IPS DF 6.9 (cell line): ENCODE data around the gene PUS10.

ENCODE experiments used
- DNase-seq: peaks from one replicate; pipeline ENCODE4 v3.0.0-alpha.2; 2013; ENCODE audit warnings: low read depth, low spot score
- H3K27ac ChIP-seq: one replicate; pipeline ENCODE4 v1.5.1; 2013; ENCODE audit warnings: low read length, control low read depth
- H3K27me3 ChIP-seq: 2 replicates; pipeline ENCODE4 v1.6.1; 2013; ENCODE audit warnings: mild to moderate bottlenecking, low read length; ENCODE audit not compliant: control insufficient read depth, insufficient read depth
- H3K36me3 ChIP-seq: 2 replicates; pipeline ENCODE4 v1.6.1; 2013; ENCODE audit warnings: low read length; ENCODE audit not compliant: control insufficient read depth, insufficient read depth
- H3K4me1 ChIP-seq: 2 replicates; pipeline ENCODE4 v1.6.1; 2013; ENCODE audit warnings: low read length; ENCODE audit not compliant: control insufficient read depth, insufficient read depth
- H3K4me3 ChIP-seq: 2 replicates; pipeline ENCODE4 v1.5.1; 2013; ENCODE audit warnings: mild to moderate bottlenecking, low read length
- H3K9me3 ChIP-seq: 2 replicates; pipeline ENCODE4 v1.6.1; 2013; ENCODE audit warnings: low read length, inconsistent platforms; ENCODE audit not compliant: control insufficient read depth, insufficient read depth
- WGBS: extraction: QIAGEN DNeasy Blood & Tissue Kit; methylation state at CpG from one replicate; pipeline ENCODE4 v1.1.7; 2013; ENCODE audit warnings: mixed read lengths, missing lambda C conversion rate; ENCODE audit not compliant: insufficient read length, insufficient coverage; 5-methylcytosine and 5-hydroxymethylcytosine counted together

PUS10 gene, protein sequence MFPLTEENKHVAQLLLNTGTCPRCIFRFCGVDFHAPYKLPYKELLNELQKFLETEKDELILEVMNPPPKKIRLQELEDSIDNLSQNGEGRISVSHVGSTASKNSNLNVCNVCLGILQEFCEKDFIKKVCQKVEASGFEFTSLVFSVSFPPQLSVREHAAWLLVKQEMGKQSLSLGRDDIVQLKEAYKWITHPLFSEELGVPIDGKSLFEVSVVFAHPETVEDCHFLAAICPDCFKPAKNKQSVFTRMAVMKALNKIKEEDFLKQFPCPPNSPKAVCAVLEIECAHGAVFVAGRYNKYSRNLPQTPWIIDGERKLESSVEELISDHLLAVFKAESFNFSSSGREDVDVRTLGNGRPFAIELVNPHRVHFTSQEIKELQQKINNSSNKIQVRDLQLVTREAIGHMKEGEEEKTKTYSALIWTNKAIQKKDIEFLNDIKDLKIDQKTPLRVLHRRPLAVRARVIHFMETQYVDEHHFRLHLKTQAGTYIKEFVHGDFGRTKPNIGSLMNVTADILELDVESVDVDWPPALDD

DNA sequence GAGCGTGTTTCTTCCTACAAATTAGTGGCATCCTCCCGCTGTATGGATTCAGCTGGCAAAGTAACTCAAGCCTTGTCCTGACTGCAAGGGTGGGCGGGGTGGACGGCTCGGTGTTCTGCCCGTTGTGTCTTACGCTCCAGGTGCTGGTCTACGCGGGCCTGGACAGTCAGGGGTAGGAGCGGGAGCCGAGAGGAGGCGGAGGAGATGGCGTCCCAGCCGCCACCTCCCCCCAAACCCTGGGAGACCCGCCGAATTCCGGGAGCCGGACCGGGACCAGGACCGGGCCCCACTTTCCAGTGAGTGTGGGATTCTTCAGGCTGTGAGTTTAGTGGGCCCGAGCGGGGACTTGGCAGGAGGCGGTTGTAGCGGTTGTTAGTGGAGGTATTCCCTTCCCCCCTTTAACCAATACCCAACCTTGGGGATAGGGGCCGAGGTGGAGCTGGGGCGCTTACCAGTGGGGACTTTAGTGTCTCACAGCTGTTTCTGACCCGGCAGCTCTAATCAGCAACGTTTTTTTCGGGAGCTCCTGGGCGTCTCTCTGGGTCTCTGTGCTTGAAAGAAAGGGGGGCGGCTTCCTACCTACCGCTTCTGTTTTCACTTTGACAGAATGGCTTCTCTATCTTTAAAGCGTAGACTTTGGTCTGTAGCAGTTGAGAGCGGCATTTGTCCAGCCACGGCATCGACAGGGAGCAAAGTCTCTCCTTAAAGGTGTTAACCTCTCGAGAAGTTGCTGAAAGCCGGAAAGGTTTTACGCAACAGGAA lies at the start of gene PUS10, which contains the start of gene PEX13:
PUS10 (minus strand) TSS at position 700 of the 762 bp plus-strand sequence. CDS start 6,365 bp downstream, outside the sequence.
PEX13 (plus strand) TSS at position 165 of the 762 bp plus-strand sequence; CDS start at position 205, 40 bp downstream.
- DNase-seq: peak; percentile 43
- WGBS: no CpG with 5 or more reads among the region's 39 CpGs
- peak within 1 kb of the TSS; percentile 28 for H3K27ac ChIP-seq
- no peaks in the 10 kb centered on the region for H3K4me1 ChIP-seq
- H3K27me3 ChIP-seq: no peaks in the 10 kb centered on the region
- peak within 1 kb of the TSS; percentile 77 for H3K4me3 ChIP-seq
- H3K9me3 ChIP-seq: no peaks in the 10 kb centered on the region
- no peaks in the 10 kb centered on the region for H3K36me3 ChIP-seq

DNA sequence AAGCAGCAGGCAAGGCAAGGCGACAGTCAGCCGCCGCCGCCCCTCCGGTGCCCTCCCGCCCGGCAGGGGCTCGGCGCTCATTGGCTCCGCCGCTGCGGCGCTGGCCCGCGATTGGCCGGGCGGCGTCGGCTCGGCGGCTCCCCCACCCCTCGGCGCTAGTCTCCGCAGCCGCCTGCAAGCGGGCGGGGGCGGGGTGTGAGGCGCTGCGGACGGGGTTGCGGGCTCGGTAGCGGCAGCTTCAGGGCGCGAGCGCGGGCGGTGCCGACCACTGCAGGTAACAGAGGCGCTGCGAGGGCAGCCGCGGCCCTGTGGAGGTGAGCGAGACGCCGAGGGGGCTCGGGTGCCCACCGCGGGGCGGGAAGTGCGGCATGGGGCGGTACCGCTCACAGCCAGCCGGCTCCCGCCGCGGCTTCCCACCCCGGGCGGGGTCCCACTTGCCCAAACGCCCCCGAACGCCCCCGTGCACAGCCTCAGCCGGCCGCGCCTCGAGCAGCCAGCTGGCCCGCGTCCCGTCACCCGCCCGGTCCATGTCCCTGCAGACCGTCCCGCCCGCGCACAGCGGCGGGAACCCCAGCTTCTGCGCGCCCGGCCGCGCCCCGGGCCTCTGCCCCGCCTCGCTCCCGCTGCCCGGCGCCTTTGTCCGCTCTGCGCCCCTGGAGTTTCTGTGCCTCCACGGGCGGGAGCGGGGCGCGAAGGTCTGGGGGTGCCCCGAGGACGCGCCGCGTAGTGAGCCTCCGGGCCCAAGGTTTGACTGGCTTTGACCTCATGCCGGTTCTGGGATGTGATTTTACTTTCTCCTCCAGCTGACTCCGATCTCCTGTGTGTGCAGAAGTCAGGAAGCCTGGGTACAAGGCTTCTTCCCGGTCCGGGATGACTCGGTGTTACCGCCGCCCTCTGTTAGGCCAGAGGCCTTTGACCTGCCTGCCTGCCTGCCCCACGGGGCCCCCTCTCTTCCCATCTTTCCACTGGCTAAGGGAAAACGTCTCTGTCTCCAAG lies 48.0 kb upstream of the PUS10 start, which contains the start of gene SANBR:
SANBR (plus strand) TSS at position 158 of the 996 bp plus-strand sequence. CDS start 4,480 bp downstream, outside the sequence.
- no peaks in the 10 kb centered on the region for H3K36me3 ChIP-seq
- peak within 1 kb of the TSS; percentile 75 for H3K4me3 ChIP-seq
- no peaks in the 10 kb centered on the region for H3K4me1 ChIP-seq
- DNase-seq: peak; percentile 71
- no peak within 1 kb of the TSS for H3K27ac ChIP-seq
- no CpG with 5 or more reads among the region's 112 CpGs for WGBS
- no peaks in the 10 kb centered on the region for H3K9me3 ChIP-seq
- H3K27me3 ChIP-seq: no peaks in the 10 kb centered on the region

DNA sequence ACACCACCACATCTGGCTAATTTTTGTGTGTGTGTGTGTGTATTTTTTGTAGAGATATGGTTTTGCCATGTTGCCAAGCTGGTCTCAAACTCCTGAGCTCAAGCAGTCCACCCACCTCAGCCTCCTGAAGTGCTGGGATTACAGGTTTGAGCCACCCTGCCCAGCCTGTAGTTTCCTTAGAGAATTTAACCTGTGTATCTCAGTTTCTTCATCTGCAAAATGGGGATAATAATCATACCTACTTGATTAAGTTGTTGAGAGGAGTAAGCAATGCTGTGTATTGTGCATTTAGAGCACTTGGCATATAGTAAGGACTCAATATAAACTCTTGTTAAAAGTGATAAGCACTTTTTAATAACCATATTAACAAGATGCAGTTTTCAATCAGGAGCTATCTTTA lies 41.3 kb upstream of the PUS10 start:
- no peak for DNase-seq
- no peaks in the 10 kb centered on the region for H3K36me3 ChIP-seq
- H3K4me1 ChIP-seq: no peaks in the 10 kb centered on the region

GRCh38 chr2:61057562-61057961 lies 39.5 kb upstream of the PUS10 start:
- H3K4me1 ChIP-seq: no peaks in the 10 kb centered on the region
- H3K36me3 ChIP-seq: no peaks in the 10 kb centered on the region
- H3K27me3 ChIP-seq: no peaks in the 10 kb centered on the region
- no peak for DNase-seq
- H3K9me3 ChIP-seq: no peaks in the 10 kb centered on the region
- no peak overlapping the region for H3K27ac ChIP-seq
- H3K4me3 ChIP-seq: no peak overlapping the region

More for the DNA sequence above, 41.3 kb upstream of the PUS10 start:
- no peak overlapping the region for H3K4me3 ChIP-seq
- no peak overlapping the region for H3K27ac ChIP-seq
- no peaks in the 10 kb centered on the region for H3K9me3 ChIP-seq
- H3K27me3 ChIP-seq: no peaks in the 10 kb centered on the region

DNA sequence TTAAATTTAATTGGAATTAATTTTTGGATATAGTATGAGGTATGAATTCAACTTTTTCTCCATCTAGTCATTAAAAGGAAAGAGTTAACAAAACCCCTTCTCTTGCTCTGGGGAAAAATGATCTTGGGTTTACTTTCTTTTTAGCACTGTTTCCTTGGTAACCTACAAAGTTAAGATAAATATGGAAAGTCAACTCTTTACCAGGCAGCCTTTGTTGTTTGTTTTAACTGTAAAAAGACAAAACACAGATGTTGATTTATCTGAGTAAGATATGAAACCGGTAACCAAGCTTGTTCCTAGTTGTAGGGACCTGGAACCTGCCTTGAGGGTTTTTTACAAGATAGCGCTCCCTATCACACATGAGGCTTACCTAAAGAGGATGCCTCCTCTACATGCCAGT lies 37.5 kb upstream of the PUS10 start:
- H3K4me3 ChIP-seq: no peak overlapping the region
- no peaks in the 10 kb centered on the region for H3K4me1 ChIP-seq
- no peaks in the 10 kb centered on the region for H3K36me3 ChIP-seq
- no peaks in the 10 kb centered on the region for H3K9me3 ChIP-seq
- no peak for DNase-seq
- H3K27ac ChIP-seq: no peak overlapping the region
- no CpG with 5 or more reads among the region's 2 CpGs for WGBS
- H3K27me3 ChIP-seq: no peaks in the 10 kb centered on the region

- Histone ChIP-seq H3K4me3 (no peak overlapping the region), H3K27me3 (no peaks in the 10 kb centered on the region), H3K27ac (no peak overlapping the region), H3K4me1 (no peaks in the 10 kb centered on the region), H3K9me3 (no peaks in the 10 kb centered on the region), H3K36me3 (peaks cover 3% of the 10 kb centered on the region; the same call in 1 of the 2 replicates)
- no peak for DNase-seq
- no CpG with 5 or more reads among the region's 4 CpGs for WGBS
These were observed 27.9 kb upstream of the PUS10 start for GRCh38 chr2:61045999-61046398.

GRCh38 chr2:61045226-61045625 lies 27.2 kb upstream of the PUS10 start:
- Histone ChIP-seq H3K9me3 (no peaks in the 10 kb centered on the region), H3K4me1 (no peaks in the 10 kb centered on the region), H3K27ac (no peak overlapping the region), H3K4me3 (no peak overlapping the region), H3K36me3 (peaks cover 3% of the 10 kb centered on the region; the same call in 1 of the 2 replicates), H3K27me3 (no peaks in the 10 kb centered on the region)
- no CpG with 5 or more reads among the region's 2 CpGs for WGBS
- DNase-seq: no peak

- Histone ChIP-seq H3K4me3 (no peak overlapping the region), H3K9me3 (no peaks in the 10 kb centered on the region), H3K36me3 (peaks cover 3% of the 10 kb centered on the region; the same call in 1 of the 2 replicates), H3K4me1 (no peaks in the 10 kb centered on the region), H3K27ac (no peak overlapping the region), H3K27me3 (no peaks in the 10 kb centered on the region)
- DNase-seq: no peak
- no CpG with 5 or more reads among the region's 4 CpGs for WGBS
These were observed 26.6 kb upstream of the PUS10 start for GRCh38 chr2:61044636-61045035.

DNA sequence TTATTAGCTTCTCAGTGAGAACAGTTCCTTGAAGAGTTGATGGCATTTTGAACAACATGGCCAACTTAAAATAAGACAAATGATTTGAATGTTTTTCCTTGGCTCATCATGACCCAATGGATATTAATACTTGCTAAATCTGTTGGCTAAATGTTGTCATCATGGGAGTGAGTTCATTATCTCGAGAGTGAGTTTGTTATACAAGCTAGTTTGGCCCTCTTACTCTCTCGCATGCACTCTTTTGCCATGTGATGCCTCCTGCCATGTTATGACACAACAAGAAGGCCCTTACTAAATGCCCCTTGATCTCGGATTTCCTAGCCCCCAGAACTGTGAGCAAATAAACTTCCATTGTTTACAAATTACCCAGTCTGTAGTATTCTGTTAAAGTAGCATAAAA lies 24.8 kb upstream of the PUS10 start:
- DNase-seq: no peak
- Histone ChIP-seq H3K27ac (no peak overlapping the region), H3K4me3 (no peak overlapping the region), H3K36me3 (no peaks in the 10 kb centered on the region), H3K9me3 (no peaks in the 10 kb centered on the region), H3K27me3 (no peaks in the 10 kb centered on the region), H3K4me1 (no peaks in the 10 kb centered on the region)
- WGBS: no CpG with 5 or more reads among the region's 3 CpGs
